ENCODE results near the gene MANF.
"Not testable (repeated sequence)": the region's sequence is repeated elsewhere in the genome, so short reads cannot be mapped to it uniquely, and the experiment has no call there.

MANF gene

GRCh38 chr3:51355891-51356578 lies 29.1 kb upstream of the MANF start:
- TF ChIP-seq CTCF (IDR thresholded peaks at IDR 0.05), result no peak
- DNase-seq (ENCODE audit: low spot score), result no peak
- no peak overlapping the region for H3K27ac ChIP-seq

GRCh38 chr3:51357856-51358255 lies 27.2 kb upstream of the MANF start:
- DNase-seq (ENCODE audit: low spot score), result no peak
- Histone ChIP-seq H3K4me3 (no peak overlapping the region), H3K27ac (no peak overlapping the region)
- no peak for TF ChIP-seq CTCF (IDR thresholded peaks at IDR 0.05)

More at GRCh38 chr3:51355891-51356578, 29.1 kb upstream of the MANF start:
- H3K4me3 ChIP-seq, result no peak overlapping the region

GRCh38 chr3:51358981-51359380 lies 26.1 kb upstream of the MANF start:
- Histone ChIP-seq H3K4me3 (no peak overlapping the region), H3K27ac (no peak overlapping the region)
- DNase-seq (ENCODE audit: low spot score), result no peak
- TF ChIP-seq CTCF (IDR thresholded peaks at IDR 0.05), result no peak

DNA sequence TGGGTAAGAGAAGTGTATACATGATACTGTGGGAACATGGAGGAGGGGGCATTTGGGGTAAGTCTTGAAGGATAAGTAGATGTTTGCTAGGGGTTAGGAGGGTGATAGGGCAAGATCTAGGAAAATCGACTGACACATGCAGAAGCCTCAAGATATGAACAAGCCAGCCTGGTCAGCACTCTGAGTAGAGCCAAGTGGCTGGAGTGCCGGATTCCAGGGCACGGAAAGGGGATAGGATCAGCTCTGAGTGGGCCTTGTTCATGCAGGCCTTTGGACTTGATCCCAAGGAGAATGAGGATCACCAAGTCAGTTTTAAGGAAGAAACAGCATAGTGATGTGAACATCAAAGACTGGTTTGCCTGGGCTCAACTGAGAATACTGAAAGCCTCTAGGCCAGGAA lies 24.3 kb upstream of the MANF start:
- no peak for TF ChIP-seq CTCF (IDR thresholded peaks at IDR 0.05)
- no peak for DNase-seq (ENCODE audit: low spot score)
- Histone ChIP-seq H3K4me3 (no peak overlapping the region), H3K27ac (no peak overlapping the region)

DNA sequence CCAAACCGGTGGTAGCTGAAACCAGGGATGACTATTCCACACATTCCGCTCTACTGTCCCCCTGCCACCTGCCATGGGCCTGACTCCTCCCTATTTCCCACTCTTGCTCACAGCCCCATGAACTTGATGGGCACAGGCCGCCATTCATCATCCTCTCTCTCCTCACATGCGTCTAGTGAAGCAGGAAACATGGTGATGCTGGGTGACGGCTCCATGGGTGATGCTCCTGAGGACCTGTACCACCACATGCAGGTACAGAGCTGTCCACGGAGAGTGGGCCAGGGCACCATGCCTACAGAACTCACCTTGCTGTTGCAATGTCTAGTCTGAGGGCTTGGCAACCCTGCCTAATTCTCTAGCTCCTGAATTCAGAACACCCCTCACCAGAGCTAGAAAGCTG lies 23.3 kb upstream of the MANF start:
- no peak for TF ChIP-seq CTCF (IDR thresholded peaks at IDR 0.05)
- Histone ChIP-seq H3K27ac (no peak overlapping the region), H3K4me3 (no peak overlapping the region)
- DNase-seq (ENCODE audit: low spot score), result no peak

GRCh38 chr3:51362476-51362875 lies 22.6 kb upstream of the MANF start:
- Histone ChIP-seq H3K27ac (no peak overlapping the region), H3K4me3 (no peak overlapping the region)
- no peak for TF ChIP-seq CTCF (IDR thresholded peaks at IDR 0.05)
- no peak for DNase-seq (ENCODE audit: low spot score)

GRCh38 chr3:51368276-51368675 lies 16.8 kb upstream of the MANF start:
- H3K4me3 ChIP-seq; H3K27ac ChIP-seq; DNase-seq (ENCODE audit: low spot score): not testable (repeated sequence)

All from coronary artery (tissue), 2 donors.